Measurements from ENCODE around the gene SSH2.
"Not testable (repeated sequence)": the region's sequence is repeated elsewhere in the genome, so short reads cannot be mapped to it uniquely, and the experiment has no call there.

Gene SSH2

GRCh38 chr17:29697371-29697770, 232.7 kb downstream of the SSH2 start:
- DNase-seq: no peak

DNA sequence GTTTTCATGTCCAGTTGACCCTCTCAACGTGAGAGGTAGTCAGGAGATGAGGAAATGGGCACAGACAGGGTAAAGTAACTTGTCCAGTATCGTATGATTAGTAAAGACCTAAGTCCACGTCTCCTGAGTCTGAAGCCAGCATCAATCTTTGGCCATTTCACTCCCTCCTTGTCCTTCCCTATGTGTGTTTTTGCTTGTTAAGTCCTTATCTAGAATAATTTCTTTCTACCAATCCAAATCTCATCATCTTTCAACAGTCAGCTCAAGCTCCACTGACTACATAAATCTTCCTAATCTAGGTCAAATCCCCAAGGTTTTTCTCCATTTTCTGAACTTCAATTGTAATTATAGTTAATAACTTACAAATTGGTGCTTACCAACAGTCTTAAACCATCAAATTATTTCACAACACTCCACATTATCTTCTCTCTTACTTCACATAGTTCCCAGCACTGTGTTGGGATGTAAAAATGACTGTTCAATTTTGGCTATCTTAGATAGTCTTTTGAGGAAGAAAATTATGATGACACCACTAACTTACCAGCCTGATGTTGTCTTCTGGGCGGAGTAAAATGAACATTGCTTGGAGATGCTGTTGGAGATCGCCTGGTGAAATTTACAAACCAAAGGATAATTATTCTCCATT, 235.0 kb downstream of the SSH2 start:
- no peak for DNase-seq

GRCh38 chr17:29693751-29694150, 236.3 kb downstream of the SSH2 start:
- no peak for DNase-seq

GRCh38 chr17:29687596-29687995, 242.4 kb downstream of the SSH2 start:
- DNase-seq: no peak

GRCh38 chr17:29686993-29687590, 242.9 kb downstream of the SSH2 start:
- no peak for DNase-seq

DNA sequence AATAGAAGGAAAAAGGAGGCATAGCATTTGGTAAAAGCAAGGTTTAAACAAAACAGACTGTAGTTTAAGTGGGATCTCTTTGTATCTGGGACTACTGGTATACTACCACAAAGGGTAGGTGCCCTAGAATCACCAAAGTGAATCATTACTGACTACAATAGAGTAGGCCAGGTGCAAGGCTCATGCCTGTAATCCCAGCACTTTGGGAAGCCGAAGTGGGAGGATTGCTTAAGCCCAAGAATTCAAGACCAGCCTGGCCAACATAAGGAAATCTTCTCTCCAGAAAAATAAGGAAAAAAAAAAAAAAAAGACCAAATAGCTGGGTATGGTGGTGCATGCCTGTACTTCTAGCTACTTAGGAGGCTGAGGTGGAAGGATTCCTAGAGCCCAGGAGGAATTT, 246.5 kb downstream of the SSH2 start:
- no peak for DNase-seq

DNA sequence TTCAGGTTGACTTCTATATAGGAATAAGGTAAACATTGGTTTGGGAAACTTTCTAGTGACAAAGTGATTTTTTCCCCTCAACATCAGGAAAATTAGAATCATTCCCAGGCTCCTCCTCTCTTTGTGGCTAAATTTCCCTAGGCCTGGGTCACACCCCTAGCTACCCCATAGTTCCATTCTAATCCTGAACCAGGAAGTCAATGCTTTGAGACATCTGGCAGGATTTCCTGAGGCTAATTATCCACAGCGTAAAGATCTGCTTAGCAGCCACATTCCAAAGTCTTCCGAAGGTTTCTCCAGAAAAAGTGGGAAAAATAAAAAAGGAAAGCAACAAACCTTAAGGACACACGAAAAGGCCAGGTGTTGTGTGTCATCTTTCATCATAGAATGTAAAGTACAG, 247.0 kb downstream of the SSH2 start:
- no peak for DNase-seq

DNA sequence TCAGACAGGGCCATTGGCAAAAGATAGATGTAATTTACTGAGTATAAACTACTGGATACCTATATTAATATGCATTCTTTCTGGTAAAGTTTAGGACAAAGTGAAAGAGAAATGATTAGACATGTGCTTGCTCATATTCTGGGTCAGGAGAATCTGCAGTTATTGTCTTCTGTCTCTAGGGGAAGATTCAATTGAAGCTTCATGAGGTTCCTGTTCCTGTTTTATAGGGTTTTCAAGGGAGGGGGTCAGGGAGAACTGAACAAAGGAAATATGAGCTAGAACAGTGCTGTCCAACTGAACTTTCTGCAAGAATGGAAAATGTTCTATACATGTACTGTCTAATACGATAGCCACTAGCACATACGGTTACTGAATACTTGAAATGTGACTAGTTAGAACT, 248.0 kb downstream of the SSH2 start:
- no peak for DNase-seq

GRCh38 chr17:29677824-29678223, 252.2 kb downstream of the SSH2 start:
- DNase-seq: no peak

- no peak for DNase-seq
These were observed 252.7 kb downstream of the SSH2 start for GRCh38 chr17:29677221-29677791.

DNA sequence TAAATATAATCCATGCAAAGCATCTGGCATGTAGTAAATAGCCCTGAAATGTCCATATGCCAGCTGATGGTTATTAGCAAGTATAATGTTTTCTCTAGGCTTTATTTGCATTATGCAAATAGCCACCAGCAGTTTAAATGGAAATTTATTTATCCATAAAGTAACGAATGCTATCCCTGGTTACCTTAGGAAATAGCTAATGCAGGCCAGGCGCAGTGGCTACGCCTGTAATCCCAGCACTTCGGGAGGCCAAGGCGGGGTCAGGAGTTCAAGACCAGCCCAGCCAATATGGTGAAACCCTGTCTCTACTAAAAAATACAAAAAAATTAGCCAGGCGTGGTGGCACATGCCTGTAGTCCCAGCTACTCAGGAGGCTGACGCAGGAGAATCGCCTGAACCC, 254.1 kb downstream of the SSH2 start:
- DNase-seq: not testable (repeated sequence)

DNA sequence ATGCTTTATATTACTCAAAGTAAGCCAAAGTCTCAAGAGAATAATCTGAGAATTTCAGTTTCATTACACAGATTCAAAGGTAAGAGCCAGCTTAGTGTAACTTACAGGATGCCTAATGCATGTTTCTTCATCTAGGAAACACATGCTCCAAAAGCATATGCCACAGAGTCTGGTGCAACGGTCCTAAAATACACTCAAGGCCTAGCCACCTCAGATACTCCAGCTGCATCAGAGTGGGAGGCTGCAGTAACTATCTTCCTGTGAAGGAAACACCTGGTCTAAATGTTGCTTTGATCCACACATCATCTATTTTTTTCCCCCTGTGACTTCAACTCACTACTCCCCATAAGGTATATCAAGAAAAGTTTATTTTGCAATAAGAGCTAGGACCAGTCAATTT, 255.7 kb downstream of the SSH2 start:
- DNase-seq: no peak

DNA sequence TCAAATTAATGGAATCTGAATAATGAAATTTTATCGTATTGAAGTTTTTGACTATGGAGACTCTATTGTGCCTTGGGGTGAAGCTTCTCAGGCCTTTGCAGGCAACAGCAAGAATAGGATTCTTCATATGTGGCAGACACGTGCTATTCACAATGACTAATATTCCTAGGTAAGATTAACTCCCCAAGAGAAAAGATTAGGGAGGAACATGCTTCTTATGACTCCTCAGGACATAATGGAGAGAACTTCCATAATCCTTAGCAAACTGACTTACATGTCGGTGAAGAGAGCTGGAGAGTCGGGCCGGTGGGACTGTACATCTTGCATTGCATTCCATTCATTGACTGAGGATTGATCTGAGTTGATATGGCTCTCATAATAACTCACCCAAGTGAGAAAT, 258.4 kb downstream of the SSH2 start:
- no peak for DNase-seq

DNA sequence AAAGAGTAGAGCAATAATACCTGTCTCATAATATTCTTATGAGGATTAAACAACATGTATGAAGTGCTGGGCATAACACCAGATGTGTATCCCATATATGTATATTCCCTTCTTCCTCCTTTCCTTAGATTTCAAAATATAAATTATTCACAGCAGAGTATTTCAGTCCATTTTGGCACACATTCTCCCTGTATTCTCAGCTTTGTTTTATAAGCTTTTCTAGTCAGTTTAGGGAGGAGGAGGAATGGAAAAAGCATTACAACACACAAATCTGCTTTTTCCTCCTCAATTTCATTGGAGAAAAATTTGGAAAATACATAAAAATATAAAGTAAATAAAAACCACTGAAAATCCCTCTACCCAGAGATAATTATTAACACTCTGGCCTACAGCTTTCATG, 260.8 kb downstream of the SSH2 start:
- no peak for DNase-seq

GRCh38 chr17:29667969-29668368, 262.1 kb downstream of the SSH2 start:
- no peak for DNase-seq

DNA sequence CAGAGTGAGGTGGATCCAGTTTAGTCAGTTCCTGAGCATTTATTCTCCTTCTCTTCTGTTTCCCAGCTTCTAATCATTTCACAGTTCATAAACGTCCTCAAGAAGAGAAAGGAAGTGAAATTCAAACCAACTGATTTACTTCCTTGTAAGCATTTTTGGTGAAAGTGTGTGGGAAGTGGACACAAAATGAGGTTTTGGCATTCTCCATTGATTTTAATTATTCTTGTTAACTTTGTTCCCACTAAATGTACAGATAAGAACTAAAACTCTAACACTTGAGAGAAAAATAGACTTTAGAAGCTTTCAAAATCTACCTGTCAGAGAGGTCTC, 264.6 kb downstream of the SSH2 start:
- DNase-seq: no peak

- DNase-seq: no peak
These were observed 265.1 kb downstream of the SSH2 start for GRCh38 chr17:29664743-29665480.

GRCh38 chr17:29663155-29663554, 266.9 kb downstream of the SSH2 start:
- DNase-seq: no peak

- DNase-seq: no peak
These were observed 268.8 kb downstream of the SSH2 start for GRCh38 chr17:29661213-29661612.

GRCh38 chr17:29659155-29659554, 270.9 kb downstream of the SSH2 start:
- DNase-seq: no peak

- DNase-seq: no peak
These were observed 274.7 kb downstream of the SSH2 start for GRCh38 chr17:29655323-29655722.

GRCh38 chr17:29653995-29654714, 275.9 kb downstream of the SSH2 start:
- no peak for DNase-seq

- DNase-seq: no peak
These were observed 277.1 kb downstream of the SSH2 start for GRCh38 chr17:29652976-29653375.

GRCh38 chr17:29651913-29652312, 278.1 kb downstream of the SSH2 start:
- not testable (repeated sequence) for DNase-seq
